ENCODE results near the gene KCNIP4.

GRCh38 chr4:20761382-20761781 lies 1187.2 kb downstream of the KCNIP4 start:
- no peak for TF ChIP-seq CTCF (optimal IDR thresholded peaks at IDR 0.05 in 1 of 3, IDR thresholded peaks at IDR 0.05 in 1 of 3, conservative IDR thresholded peaks at IDR 0.05 in 1 of 3; ENCODE audit: extremely low read depth in 1 of 3, insufficient read depth in 2 of 3, low read length in 3 of 3)
- no peak for TF ChIP-seq EZH2 (IDR thresholded peaks at IDR 0.05; ENCODE audit: low read length)

All from keratinocyte (primary cell).